Brain microvascular endothelial cell (primary cell): ENCODE measurements around the gene NUCKS1.

ENCODE experiments used
- DNase-seq: peaks from one replicate; pipeline ENCODE4 v3.0.0-alpha.2; 2020
- H3K27ac ChIP-seq: fragments of 250-450 bp; sonication (Bioruptor Pico); 2 replicates; pipeline ENCODE4 v1.5.1; 2020; ENCODE audit warnings: mild to moderate bottlenecking, moderate library complexity
- H3K27me3 ChIP-seq: fragments of 250-450 bp; sonication (Bioruptor Pico); replicated peaks from 2 replicates; pipeline ENCODE4 v1.5.1; 2020; ENCODE audit warnings: mild to moderate bottlenecking
- H3K36me3 ChIP-seq: fragments of 250-450 bp; sonication (Bioruptor Pico); replicated peaks from 2 replicates; pipeline ENCODE4 v1.5.1; 2020; ENCODE audit warnings: mild to moderate bottlenecking
- H3K4me3 ChIP-seq: 2 replicates; pipeline ENCODE4 v1.5.1; 2011; ENCODE audit warnings: low read depth, mild to moderate bottlenecking, control low read depth, low read length, moderate library complexity
- in situ Hi-C: cut with HindIII; loops from 2 replicates; pipeline ENCODE4 v1.10.0; 2017; ENCODE audit warnings: low sequenced_read_pairs, low pct_ligation_motif_present
- TF ChIP-seq, protein P1 (sequence below): IDR thresholded peaks from 2 replicates; pipeline ENCODE4 v1.5.1; 2011; ENCODE audit warnings: low read depth, mild to moderate bottlenecking, moderate library complexity, low read length, control low read depth, inconsistent platforms; ENCODE audit errors: missing control alignments

NUCKS1 gene

DNA sequence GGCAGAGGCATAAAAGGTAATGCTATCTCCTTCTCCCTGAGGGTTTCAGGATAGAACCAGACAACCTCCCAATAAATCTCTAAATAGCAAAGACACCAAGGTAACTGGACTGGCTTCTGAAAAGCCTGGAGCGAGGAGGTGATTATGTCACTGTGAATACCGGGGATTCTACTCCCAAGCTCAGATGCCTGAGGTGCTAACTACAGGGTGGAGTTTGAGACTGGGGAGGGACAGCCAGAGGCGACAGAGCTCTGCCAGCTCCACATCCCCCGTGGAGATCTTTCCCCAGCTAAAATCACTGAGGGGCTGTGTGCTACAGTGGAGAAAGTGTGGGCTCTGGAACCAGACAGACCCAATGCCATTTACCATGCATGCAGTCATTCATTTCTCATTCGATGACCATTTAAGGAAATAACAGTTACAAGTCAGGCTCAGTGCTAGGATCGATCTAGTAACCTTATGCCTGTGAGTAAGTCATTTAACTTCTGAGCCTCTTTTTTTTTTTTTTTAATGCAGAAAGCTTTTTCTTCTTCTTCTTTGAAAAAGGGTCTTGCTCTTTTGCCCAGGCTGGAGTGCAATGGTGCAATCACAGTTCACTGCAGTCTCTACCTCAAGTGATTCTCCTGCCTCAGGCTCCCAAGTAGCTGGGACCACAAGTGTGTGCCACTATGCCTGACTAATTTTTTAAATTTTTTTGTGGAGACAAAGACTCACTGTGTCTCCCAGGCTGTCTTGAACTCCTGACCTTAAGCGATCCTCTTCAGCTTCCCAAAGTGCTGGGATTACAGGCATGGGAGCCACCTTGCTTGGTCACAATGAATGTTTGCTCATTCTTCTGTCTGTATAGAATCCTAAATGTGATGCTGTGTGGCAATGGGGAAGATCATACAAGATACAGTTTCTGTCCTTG is 61.6 kb downstream of the NUCKS1 start:
- no peaks in the 10 kb centered on the region for H3K36me3 ChIP-seq
- no peaks in the 10 kb centered on the region for H3K27me3 ChIP-seq
- no peak for DNase-seq
- no peak overlapping the region for H3K4me3 ChIP-seq
- no peak overlapping the region for H3K27ac ChIP-seq
- in situ Hi-C loops = no loop called here
- TF ChIP-seq, protein P1, sequence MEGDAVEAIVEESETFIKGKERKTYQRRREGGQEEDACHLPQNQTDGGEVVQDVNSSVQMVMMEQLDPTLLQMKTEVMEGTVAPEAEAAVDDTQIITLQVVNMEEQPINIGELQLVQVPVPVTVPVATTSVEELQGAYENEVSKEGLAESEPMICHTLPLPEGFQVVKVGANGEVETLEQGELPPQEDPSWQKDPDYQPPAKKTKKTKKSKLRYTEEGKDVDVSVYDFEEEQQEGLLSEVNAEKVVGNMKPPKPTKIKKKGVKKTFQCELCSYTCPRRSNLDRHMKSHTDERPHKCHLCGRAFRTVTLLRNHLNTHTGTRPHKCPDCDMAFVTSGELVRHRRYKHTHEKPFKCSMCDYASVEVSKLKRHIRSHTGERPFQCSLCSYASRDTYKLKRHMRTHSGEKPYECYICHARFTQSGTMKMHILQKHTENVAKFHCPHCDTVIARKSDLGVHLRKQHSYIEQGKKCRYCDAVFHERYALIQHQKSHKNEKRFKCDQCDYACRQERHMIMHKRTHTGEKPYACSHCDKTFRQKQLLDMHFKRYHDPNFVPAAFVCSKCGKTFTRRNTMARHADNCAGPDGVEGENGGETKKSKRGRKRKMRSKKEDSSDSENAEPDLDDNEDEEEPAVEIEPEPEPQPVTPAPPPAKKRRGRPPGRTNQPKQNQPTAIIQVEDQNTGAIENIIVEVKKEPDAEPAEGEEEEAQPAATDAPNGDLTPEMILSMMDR = no peak

DNA sequence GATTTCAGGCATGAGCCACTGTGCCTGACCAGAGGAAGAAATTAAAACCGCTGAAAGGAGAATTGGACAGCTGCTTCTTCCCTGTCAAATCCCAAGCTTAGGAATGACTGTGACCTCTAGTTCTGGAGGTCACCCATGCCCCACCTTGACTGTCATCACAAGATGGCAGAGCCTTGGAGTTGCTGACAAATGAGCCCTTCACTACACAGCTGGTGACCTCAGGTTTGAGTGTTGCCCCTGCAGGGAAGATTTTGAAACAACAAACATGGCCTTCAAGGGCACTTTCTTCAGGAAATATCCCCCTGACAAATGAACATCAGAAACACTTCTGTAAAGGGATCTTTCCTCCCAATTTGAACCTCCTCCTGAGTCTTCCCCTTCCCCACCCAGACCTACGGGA is 62.7 kb downstream of the NUCKS1 start:
- in situ Hi-C loops = no loop called here
- no peak overlapping the region for H3K4me3 ChIP-seq
- no peaks in the 10 kb centered on the region for H3K27me3 ChIP-seq
- no peak for DNase-seq
- TF ChIP-seq, protein P1 = no peak
- no peak overlapping the region for H3K27ac ChIP-seq
- H3K36me3 ChIP-seq = no peaks in the 10 kb centered on the region

DNA sequence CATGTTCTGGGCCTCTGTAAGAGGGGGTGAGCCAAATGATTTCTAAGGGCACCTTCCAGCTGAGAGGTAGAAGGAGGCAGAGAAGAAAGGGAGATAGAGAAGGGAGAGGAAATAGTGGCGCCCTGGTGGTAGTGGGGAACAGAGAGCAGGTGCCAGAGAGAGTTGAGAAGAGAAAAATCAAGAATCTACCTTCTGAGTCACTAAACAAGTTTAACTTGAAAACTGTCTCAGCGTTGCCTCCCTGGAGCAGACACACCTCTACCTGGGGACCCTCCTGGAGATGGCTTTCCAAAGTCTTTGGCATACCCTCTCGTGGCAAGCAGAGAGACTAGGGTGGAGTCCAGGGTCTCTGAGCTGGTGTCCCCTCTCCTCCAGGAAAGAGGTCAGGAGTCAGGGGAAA is 68.6 kb downstream of the NUCKS1 start:
- no peak overlapping the region for H3K4me3 ChIP-seq
- TF ChIP-seq, protein P1 = no peak
- in situ Hi-C loops = no loop called here
- DNase-seq = no peak
- no peak overlapping the region for H3K27ac ChIP-seq
- no peaks in the 10 kb centered on the region for H3K27me3 ChIP-seq
- no peaks in the 10 kb centered on the region for H3K36me3 ChIP-seq

DNA sequence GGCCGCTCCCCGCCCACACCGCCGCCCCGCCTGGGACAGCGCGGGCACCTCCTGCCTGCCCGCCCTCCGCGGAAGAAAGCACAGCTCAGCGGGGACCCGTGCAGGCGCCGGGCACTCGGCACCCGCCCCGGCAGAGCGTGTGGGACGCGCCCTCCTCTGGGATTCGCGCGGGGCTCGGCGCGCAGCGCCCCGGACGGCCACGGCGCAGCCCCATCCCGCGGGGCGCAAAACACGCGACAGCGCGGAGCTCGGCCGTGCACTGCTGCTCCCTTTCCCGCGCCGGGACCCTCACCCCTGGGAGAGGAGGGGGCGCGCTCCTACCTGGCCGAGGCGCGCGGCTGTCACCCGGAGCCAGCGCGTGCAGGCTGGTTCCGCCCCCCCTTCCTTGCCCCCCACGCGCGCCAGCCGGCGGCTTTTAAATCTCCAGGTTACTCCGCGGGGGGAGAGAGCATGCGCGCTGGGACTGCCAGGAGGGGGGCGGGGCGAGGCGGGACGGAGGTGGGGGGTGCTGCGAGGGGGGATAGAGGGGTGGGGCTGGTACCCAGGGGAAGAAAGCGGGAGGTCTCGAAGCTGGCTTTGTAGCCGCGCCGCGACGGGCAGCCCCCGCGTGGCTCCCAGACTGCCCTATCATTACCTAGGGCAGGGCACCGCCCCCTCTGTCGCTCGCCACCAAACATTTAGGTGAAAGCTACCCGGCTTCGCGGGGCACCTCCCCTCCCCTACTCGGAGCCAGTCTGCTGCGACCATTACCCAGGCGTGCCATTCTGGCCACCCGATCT is 69.7 kb downstream of the NUCKS1 start, which contains the start of gene SLC45A3:
TSS of gene SLC45A3 (minus strand) at position 437 of the 779 bp plus-strand sequence. CDS start 15,853 bp downstream, outside the sequence.
- in situ Hi-C loops = no loop called here
- H3K27me3 ChIP-seq = no peaks in the 10 kb centered on the region
- peak within 1 kb of the TSS; percentile 70 for H3K4me3 ChIP-seq
- DNase-seq = no peak
- TF ChIP-seq, protein P1 = no peak
- peak within 1 kb of the TSS; percentile 68 for H3K27ac ChIP-seq
- no peaks in the 10 kb centered on the region for H3K36me3 ChIP-seq

DNA sequence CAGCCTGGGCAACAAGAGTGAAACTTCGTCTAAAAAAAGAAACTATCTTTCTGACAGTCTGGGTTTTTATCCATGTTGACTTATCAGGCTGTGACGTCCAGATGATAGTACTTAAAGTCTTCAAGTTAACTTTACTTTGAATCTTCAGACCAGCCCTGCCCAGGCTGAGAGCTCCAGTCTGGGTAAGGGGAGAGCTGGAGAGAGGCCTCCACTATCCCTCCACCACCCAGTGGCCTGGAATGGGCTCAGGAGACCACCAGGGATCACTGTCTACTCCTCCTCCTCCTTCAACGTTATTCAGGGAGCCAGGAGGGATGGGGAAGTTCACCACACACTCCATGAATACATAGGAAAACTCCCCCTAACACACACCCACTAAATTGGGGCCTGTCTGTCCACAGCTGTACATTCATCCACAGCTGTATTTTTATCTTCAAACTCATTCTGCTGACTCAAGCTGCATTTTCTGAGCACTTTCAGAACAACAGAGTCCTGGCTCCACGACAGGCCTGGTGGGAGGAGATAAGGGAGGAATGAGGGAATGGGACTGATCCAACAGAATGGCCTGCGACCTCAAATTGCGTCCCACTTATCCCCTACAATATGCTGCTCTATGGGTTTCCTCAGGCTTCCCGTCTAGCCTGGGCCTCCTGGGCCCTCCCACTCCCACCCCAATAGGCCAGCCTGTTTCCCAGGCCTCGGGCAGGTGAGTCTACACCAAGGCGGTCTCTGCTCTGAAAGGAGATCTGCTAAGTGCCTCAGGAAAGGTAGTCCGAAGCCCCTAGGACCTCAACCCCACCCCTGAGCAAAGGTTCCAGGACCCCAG is 71.5 kb downstream of the NUCKS1 start:
- Histone ChIP-seq H3K27ac (peak overlapping the region; percentile 68), H3K4me3 (peak overlapping the region; percentile 70), H3K27me3 (no peaks in the 10 kb centered on the region), H3K36me3 (no peaks in the 10 kb centered on the region)
- TF ChIP-seq, protein P1 = no peak
- in situ Hi-C loops = no loop called here
- DNase-seq = peak; percentile 60
